ENCODE data around the gene PTTG1IP.

Gene PTTG1IP

DNA sequence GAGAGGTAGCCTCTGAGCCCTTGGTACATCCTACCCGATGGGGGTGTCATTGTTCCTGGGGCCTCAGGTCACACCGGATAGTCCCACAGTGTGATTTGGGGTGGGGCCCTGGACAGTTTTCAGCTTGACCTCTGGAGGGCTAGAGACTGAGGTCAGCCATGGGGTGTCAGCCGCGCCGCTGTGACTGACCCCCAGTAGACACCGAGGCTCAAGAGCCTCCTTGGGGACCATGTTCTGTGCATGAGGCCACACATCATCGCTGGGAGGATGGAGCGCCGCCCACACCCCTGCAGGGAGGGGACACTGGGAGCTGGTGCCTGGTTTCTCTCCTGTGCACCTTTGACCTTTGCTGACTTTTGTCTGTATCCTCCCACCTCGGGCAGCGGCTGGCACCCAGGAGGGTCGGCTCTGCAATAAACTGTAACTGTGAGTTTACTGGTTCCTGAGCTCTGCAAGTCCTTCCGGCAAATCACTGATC lies 24.6 kb upstream of the PTTG1IP start:
- H3K27ac ChIP-seq, result no peak overlapping the region
- TF ChIP-seq ZFX (IDR thresholded peaks at IDR 0.05; ENCODE audit: borderline replicate concordance), result no peak
- TF ChIP-seq, protein P1, sequence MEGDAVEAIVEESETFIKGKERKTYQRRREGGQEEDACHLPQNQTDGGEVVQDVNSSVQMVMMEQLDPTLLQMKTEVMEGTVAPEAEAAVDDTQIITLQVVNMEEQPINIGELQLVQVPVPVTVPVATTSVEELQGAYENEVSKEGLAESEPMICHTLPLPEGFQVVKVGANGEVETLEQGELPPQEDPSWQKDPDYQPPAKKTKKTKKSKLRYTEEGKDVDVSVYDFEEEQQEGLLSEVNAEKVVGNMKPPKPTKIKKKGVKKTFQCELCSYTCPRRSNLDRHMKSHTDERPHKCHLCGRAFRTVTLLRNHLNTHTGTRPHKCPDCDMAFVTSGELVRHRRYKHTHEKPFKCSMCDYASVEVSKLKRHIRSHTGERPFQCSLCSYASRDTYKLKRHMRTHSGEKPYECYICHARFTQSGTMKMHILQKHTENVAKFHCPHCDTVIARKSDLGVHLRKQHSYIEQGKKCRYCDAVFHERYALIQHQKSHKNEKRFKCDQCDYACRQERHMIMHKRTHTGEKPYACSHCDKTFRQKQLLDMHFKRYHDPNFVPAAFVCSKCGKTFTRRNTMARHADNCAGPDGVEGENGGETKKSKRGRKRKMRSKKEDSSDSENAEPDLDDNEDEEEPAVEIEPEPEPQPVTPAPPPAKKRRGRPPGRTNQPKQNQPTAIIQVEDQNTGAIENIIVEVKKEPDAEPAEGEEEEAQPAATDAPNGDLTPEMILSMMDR (IDR thresholded peaks at IDR 0.05), result no peak

DNA sequence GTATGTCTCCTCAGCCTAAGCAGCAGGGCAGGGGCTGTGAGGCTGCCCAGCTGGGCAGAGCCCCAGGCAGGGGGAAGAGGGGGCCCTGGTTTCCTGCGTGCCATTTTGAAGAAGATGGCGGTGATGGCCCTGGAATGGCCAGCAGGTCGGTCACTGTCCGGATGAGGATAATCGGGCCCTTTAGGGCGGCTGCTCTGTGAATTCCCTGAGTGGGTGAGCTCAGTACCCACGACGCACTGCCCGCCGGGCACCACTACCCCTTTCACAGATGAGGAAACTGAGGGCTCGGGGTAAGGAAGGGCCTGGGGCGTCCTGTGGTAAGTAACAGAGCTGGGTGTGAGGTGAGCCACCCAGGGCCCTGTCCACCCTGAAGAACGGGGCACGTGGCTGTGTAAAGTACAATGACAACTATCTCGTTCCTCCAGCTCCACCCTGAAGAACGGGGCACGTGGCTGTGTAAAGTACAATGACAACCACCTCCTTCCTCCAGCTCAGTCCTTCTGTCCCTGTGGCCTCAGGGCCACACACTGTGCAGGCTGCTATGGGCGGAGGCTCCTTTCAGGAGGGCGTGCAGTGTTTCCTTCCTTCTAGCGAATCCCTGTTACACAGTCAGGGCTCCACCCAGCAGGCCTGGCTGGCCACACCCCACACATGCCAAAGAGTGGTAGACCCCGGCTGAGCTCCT lies 24.0 kb upstream of the PTTG1IP start:
- TF ChIP-seq, protein P1 (IDR thresholded peaks at IDR 0.05), result no peak
- no peak for TF ChIP-seq ZFX (IDR thresholded peaks at IDR 0.05; ENCODE audit: borderline replicate concordance)
- no peak overlapping the region for H3K27ac ChIP-seq

DNA sequence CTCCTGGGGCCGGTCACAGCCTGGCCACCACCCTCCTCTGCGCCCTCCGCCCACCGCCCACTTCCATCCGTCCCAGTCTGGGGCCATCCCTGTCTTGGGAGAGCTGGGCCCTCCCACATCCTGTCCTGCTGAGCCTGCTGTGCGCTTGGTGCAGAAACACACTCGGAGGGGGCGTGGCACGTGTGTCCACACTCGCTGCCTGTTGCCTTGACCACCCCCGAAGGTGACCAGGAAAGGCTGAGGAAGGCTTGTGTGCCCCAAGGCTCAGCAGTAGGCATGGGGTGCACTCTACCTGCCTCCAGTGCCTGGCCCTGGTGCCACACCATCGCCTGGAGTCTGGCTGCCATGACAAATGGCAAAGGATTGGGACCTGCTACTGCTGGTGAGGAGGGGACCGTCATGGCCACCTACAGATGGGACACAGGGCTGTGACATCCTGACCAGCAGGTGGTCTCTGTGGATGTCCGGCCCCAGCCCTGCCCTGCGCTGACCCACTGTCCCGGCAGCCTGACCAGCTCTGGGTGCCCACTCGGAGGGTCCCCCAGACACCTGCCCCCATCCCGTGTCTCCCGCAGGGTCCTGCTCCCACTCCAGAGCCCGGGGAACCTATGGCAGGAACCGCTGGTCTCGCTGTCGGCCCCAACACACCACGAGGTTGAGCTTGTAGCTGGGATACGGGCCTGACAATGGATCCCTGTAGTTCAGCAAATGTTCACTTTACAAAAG lies 23.2 kb upstream of the PTTG1IP start:
- H3K27ac ChIP-seq, result no peak overlapping the region

DNA sequence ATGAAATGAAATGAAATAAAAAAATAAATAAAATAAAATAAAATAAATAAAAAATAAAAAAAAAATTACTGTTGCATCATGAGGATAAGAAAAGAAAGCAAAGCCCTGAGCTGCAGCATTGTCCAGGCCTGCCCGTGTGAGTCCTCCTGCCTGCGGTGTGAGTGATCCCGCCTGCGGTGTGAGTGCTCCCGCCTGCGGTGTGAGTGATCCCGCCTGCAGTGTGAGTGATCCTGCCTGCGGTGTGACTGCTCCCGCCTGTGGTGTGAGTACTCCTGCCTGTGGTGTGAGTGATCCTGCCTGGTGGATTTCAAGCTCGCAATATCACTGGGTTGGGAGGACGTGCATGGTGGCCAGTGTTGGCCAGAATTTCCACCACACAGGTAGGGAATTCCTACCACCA lies 22.4 kb upstream of the PTTG1IP start:
- no peak for TF ChIP-seq ZFX (IDR thresholded peaks at IDR 0.05; ENCODE audit: borderline replicate concordance)
- TF ChIP-seq, protein P1 (IDR thresholded peaks at IDR 0.05), result no peak
- H3K27ac ChIP-seq, result no peak overlapping the region

More for the DNA sequence above, 23.2 kb upstream of the PTTG1IP start:
- no peak for TF ChIP-seq ZFX (IDR thresholded peaks at IDR 0.05; ENCODE audit: borderline replicate concordance)
- TF ChIP-seq, protein P1 (IDR thresholded peaks at IDR 0.05), result no peak

DNA sequence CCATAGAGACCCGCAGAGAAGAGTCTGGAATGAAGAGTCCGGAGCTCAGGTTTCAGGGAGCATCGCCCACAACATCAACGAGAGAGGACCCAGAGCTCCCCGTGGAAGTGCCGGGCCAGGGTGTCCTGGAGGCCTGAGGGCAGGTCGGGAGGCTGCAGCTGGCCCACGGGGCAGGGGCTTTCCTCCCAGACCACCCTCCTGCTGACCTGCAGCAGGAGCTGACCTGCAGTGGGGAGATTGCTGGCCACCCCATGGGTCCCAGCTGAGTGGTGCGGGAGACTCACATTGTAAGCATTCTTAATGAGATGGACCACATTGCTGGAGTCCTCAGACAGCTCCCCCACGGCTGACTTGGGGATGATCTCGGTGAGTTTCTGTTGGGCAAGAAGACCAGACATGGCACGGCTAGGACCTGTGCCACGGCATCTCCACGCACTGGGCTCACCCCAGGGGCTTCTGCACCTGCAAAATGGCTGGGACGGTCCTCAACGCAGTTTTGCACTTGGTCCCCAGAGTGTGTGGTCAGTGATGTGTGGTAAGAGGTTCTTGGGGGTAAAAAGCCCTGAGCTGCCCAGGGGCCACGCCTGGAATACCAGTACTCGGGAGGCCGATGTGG lies 21.3 kb upstream of the PTTG1IP start:
- H3K27ac ChIP-seq, result no peak overlapping the region
- TF ChIP-seq, protein P1 (IDR thresholded peaks at IDR 0.05), result no peak
- no peak for TF ChIP-seq ZFX (IDR thresholded peaks at IDR 0.05; ENCODE audit: borderline replicate concordance)

DNA sequence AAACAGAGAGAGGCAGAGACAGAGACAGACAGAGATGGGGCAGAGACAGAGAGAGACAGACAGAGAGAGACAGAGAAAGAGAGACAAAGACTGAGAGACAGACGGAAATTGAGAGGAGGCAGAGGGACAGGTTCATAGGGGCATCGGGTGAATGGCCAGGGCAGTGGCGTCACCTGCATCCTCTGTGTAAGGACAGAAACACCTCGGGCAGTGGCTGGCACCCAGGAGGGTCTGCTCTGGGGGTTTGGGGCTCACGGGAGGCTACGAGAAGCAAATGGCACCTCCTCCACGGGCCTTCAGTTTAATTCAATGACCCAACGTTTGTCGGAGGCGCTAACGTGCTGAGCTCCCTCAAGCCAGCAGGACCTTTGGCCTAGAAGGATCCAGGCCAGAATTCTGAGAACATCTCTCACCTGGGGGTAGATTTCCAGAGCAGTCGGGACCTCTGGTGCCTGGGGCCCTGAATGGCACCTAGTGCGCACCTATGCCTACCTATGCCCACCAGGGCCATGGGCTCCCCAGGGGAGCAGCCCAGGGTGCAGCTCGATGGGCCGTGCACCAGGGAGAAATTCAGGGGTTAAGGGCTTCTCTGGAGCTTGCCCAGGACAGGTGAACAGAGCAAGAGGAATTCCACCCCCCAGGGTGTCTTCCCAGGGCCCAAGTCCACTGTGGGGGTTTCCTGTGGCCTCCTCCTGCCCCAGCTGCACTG lies 20.6 kb upstream of the PTTG1IP start:
- no peak overlapping the region for H3K27ac ChIP-seq
- TF ChIP-seq, protein P1 (IDR thresholded peaks at IDR 0.05), result no peak
- no peak for TF ChIP-seq ZFX (IDR thresholded peaks at IDR 0.05; ENCODE audit: borderline replicate concordance)

Data from 22Rv1 (cell line).